HepG2 (cell line): ENCODE results near the gene AQP10. TPM values are rescaled to one million over a fixed set of nuclear protein-coding genes. Genes with fewer than 3 reads are reported as not detected.
A peak's percentile ranks its signal among the peaks of the same experiment; 100 is the strongest.

ENCODE experiments used
- HCFC1 ChIP-seq: fragments of 150-350 bp; IDR thresholded peaks from 2 replicates; pipeline ENCODE4 v1.6.1; 2014; ENCODE audit warnings: low read depth, low read length
- NFRKB ChIP-seq: fragments of 450-650 bp; IDR thresholded peaks from 2 replicates; pipeline ENCODE4 v1.6.1; 2017
- NR1H2 ChIP-seq: sonication (generic); formaldehyde crosslinking; IDR thresholded peaks from 2 replicates; pipeline ENCODE4 v1.8.1; 2022; ENCODE audit warnings: low read depth, missing genetic modification reagents, borderline replicate concordance
- NR3C1 ChIP-seq: sonication (generic); formaldehyde crosslinking; IDR thresholded peaks from 2 replicates; pipeline ENCODE4 v1.4.0; 2020; ENCODE audit warnings: missing genetic modification reagents
- RORA ChIP-seq: sonication (generic); formaldehyde crosslinking; IDR thresholded peaks from 2 replicates; pipeline ENCODE4 v1.5.0; 2020; ENCODE audit warnings: mild to moderate bottlenecking, missing genetic modification reagents, moderate library complexity
- TCF7L2 ChIP-seq: IDR thresholded peaks from 2 replicates; pipeline ENCODE4 v1.6.1; 2011; ENCODE audit warnings: mild to moderate bottlenecking, low read depth, low read length, moderate library complexity
- ZBTB25 ChIP-seq: IDR thresholded peaks from 2 replicates; pipeline ENCODE4 v1.6.1; 2018; ENCODE audit warnings: missing genetic modification reagents
- ZNF138 ChIP-seq: sonication (generic); formaldehyde crosslinking; IDR thresholded peaks from 2 replicates; pipeline ENCODE4 v1.5.0; 2020; ENCODE audit warnings: mild to moderate bottlenecking, low read depth, missing genetic modification reagents
- ZNF562 ChIP-seq: sonication (generic); formaldehyde crosslinking; IDR thresholded peaks from 2 replicates; pipeline ENCODE4 v1.8.0; 2022; ENCODE audit warnings: missing genetic modification reagents, borderline replicate concordance
- ZNF703 ChIP-seq: sonication (generic); formaldehyde crosslinking; IDR thresholded peaks from 2 replicates; pipeline ENCODE4 v1.5.1; 2020; ENCODE audit warnings: missing genetic modification reagents, mild to moderate bottlenecking, moderate library complexity, borderline replicate concordance
- ZNF768 ChIP-seq: sonication (generic); formaldehyde crosslinking; IDR thresholded peaks from 2 replicates; pipeline ENCODE4 v1.4.0; 2020; ENCODE audit warnings: missing genetic modification reagents
- ZSCAN21 ChIP-seq: sonication (generic); formaldehyde crosslinking; IDR thresholded peaks from 2 replicates; pipeline ENCODE4 v1.8.0; 2022; ENCODE audit warnings: mild to moderate bottlenecking, missing genetic modification reagents, moderate library complexity, borderline replicate concordance
- polyA plus RNA-seq, 8 experiments: library from polyadenylated mRNA; depleted of rRNA in 3 of 8; stranded (reverse) in 7 of 8; unstranded in 1 of 8; fragments of >200 nt; fragmentation: Illumina TruSeq in 4 of 8; extraction: Trizol in 4 of 8; gene quantifications; 2 replicates each; pipeline versions ENCODE4 v1.2.1 to v1.2.3, GENCODE V29; 2011 to 2016; ENCODE audit warnings: low read depth in 4 of 8, missing spikeins in 1 of 8, mixed read lengths in 1 of 8; ENCODE audit not compliant: insufficient read depth in 1 of 8
- total RNA-seq, 5 experiments: library from RNA; depleted of rRNA; stranded (reverse); fragments of >200 nt; fragmentation: Illumina TruSeq; extraction: Trizol; gene quantifications; 2 replicates each; pipeline ENCODE4 v1.2.3, GENCODE V29; 2016; ENCODE audit warnings: low read depth in 1 of 5
- TF ChIP-seq, protein P1 (sequence below): sonication (generic); formaldehyde crosslinking; IDR thresholded peaks from 2 replicates; pipeline ENCODE4 v1.5.0; 2020; ENCODE audit warnings: missing genetic modification reagents
- TF ChIP-seq, protein P2 (sequence below): sonication (generic); formaldehyde crosslinking; IDR thresholded peaks from 2 replicates; pipeline ENCODE4 v1.8.1; 2023; ENCODE audit warnings: mild to moderate bottlenecking, missing genetic modification reagents
- TF ChIP-seq, protein P3 (sequence below): sonication (generic); formaldehyde crosslinking; IDR thresholded peaks from 2 replicates; pipeline ENCODE4 v1.4.0; 2020; ENCODE audit warnings: missing genetic modification reagents
- TF ChIP-seq, protein P4 (sequence below): sonication (generic); formaldehyde crosslinking; conservative IDR thresholded peaks from 2 replicates; pipeline ENCODE4 v1.8.0; 2022; ENCODE audit warnings: missing genetic modification reagents
- TF ChIP-seq, protein P5 (sequence below): sonication (generic); formaldehyde crosslinking; conservative IDR thresholded peaks from 2 replicates; pipeline ENCODE4 v1.8.1; 2023; ENCODE audit warnings: missing genetic modification reagents
- TF ChIP-seq, protein P6 (sequence below): sonication (generic); formaldehyde crosslinking; IDR thresholded peaks from 2 replicates; pipeline ENCODE4 v1.5.0; 2020; ENCODE audit warnings: mild to moderate bottlenecking, missing genetic modification reagents

Gene AQP10
- total and polyA plus RNA-seq, 2 of the 13 experiments (the other 11 are each of a cell fraction or from before 2014, with no cell fraction given): 0.30 TPM; not detected in 1

- TF ChIP-seq ZBTB25 (CRISPR knock-in tag) (no peak), NFRKB (no peak), ZNF768 (CRISPR knock-in tag) (no peak), ZNF138 (CRISPR knock-in tag) (no peak), HCFC1 (peak; percentile 15; the same call in 1 of the 2 replicates), NR1H2 (CRISPR knock-in tag) (no peak), TCF7L2 (no peak), NR3C1 (CRISPR knock-in tag) (no peak), ZNF562 (CRISPR knock-in tag) (no peak), ZNF703 (CRISPR knock-in tag) (no peak), ZSCAN21 (CRISPR knock-in tag) (no peak), RORA (no peak)
- TF ChIP-seq, protein P1, sequence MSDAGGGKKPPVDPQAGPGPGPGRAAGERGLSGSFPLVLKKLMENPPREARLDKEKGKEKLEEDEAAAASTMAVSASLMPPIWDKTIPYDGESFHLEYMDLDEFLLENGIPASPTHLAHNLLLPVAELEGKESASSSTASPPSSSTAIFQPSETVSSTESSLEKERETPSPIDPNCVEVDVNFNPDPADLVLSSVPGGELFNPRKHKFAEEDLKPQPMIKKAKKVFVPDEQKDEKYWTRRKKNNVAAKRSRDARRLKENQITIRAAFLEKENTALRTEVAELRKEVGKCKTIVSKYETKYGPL (CRISPR knock-in tag): no peak
- TF ChIP-seq, protein P2, sequence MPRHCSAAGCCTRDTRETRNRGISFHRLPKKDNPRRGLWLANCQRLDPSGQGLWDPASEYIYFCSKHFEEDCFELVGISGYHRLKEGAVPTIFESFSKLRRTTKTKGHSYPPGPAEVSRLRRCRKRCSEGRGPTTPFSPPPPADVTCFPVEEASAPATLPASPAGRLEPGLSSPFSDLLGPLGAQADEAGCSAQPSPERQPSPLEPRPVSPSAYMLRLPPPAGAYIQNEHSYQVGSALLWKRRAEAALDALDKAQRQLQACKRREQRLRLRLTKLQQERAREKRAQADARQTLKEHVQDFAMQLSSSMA (CRISPR knock-in tag): no peak
- TF ChIP-seq, protein P3, sequence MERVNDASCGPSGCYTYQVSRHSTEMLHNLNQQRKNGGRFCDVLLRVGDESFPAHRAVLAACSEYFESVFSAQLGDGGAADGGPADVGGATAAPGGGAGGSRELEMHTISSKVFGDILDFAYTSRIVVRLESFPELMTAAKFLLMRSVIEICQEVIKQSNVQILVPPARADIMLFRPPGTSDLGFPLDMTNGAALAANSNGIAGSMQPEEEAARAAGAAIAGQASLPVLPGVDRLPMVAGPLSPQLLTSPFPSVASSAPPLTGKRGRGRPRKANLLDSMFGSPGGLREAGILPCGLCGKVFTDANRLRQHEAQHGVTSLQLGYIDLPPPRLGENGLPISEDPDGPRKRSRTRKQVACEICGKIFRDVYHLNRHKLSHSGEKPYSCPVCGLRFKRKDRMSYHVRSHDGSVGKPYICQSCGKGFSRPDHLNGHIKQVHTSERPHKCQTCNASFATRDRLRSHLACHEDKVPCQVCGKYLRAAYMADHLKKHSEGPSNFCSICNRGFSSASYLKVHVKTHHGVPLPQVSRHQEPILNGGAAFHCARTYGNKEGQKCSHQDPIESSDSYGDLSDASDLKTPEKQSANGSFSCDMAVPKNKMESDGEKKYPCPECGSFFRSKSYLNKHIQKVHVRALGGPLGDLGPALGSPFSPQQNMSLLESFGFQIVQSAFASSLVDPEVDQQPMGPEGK (CRISPR knock-in tag): peak; percentile 42; the same call in 1 of the 2 replicates
- TF ChIP-seq, protein P4, sequence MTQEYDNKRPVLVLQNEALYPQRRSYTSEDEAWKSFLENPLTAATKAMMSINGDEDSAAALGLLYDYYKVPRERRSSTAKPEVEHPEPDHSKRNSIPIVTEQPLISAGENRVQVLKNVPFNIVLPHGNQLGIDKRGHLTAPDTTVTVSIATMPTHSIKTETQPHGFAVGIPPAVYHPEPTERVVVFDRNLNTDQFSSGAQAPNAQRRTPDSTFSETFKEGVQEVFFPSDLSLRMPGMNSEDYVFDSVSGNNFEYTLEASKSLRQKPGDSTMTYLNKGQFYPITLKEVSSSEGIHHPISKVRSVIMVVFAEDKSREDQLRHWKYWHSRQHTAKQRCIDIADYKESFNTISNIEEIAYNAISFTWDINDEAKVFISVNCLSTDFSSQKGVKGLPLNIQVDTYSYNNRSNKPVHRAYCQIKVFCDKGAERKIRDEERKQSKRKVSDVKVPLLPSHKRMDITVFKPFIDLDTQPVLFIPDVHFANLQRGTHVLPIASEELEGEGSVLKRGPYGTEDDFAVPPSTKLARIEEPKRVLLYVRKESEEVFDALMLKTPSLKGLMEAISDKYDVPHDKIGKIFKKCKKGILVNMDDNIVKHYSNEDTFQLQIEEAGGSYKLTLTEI: no peak
- TF ChIP-seq, protein P5, sequence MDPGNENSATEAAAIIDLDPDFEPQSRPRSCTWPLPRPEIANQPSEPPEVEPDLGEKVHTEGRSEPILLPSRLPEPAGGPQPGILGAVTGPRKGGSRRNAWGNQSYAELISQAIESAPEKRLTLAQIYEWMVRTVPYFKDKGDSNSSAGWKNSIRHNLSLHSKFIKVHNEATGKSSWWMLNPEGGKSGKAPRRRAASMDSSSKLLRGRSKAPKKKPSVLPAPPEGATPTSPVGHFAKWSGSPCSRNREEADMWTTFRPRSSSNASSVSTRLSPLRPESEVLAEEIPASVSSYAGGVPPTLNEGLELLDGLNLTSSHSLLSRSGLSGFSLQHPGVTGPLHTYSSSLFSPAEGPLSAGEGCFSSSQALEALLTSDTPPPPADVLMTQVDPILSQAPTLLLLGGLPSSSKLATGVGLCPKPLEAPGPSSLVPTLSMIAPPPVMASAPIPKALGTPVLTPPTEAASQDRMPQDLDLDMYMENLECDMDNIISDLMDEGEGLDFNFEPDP (CRISPR knock-in tag): no peak
- TF ChIP-seq, protein P6, sequence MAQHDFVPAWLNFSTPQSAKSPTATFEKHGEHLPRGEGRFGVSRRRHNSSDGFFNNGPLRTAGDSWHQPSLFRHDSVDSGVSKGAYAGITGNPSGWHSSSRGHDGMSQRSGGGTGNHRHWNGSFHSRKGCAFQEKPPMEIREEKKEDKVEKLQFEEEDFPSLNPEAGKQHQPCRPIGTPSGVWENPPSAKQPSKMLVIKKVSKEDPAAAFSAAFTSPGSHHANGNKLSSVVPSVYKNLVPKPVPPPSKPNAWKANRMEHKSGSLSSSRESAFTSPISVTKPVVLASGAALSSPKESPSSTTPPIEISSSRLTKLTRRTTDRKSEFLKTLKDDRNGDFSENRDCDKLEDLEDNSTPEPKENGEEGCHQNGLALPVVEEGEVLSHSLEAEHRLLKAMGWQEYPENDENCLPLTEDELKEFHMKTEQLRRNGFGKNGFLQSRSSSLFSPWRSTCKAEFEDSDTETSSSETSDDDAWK (CRISPR knock-in tag): no peak
These were observed 14.3 kb downstream of the AQP10 start (continued) for GRCh38 chr1:154335025-154335714.
